Cardiac septum (tissue), 1 donor: ENCODE results near the gene TFDP1. TPM values are rescaled to one million over a fixed set of nuclear protein-coding genes. Genes with fewer than 3 reads are reported as not detected.
A peak's percentile ranks its signal among the peaks of the same experiment; 100 is the strongest.

ENCODE experiments used
- DNase-seq: peaks from one replicate; pipeline ENCODE4 v3.0.0-alpha.2; 2020; ENCODE audit warnings: low spot score
- intact Hi-C: fragments of 100-400 bp; cut with DNase I; formaldehyde crosslinking; loops from one replicate; pipeline ENCODE4 v1.14.0; 2022
- total RNA-seq: library from RNA; stranded (reverse); fragmentation: NEBNext Ultra II Directional; extraction: Animal tissue kit (Norgen Biotek cat#: 25700); gene quantifications from one replicate; pipeline ENCODE4 v1.2.1, GENCODE V29; 2021
- donor health status: DM: no; HTN: no; CAD: no.

TFDP1 gene
- total RNA-seq, 1 donor from 2014 or later: 38.8 TPM

DNA sequence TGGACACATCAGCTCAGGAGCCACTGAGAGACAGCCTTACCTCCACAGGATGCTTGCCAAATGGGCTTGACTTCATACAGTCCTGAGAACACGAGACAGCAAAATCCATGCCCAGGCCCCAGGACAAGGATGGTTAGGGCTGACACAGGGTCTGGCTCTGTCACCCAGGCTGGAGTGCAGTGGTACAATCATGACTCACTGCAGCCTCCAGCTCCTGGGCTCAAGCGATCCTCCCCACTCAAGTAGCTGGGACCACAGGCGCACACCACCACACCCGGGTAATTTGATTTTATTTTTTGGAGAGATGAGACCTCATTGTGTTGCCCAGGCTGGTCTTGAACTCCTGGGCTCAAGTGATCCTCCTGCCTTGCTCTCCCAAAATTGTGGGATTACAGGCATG is 21.0 kb upstream of the TFDP1 start:
- intact Hi-C loops: loop anchor here (2.0 kb wide), 1 partner anchor 105 kb away; no protein-coding TSS in a partner anchor
- peak; percentile 54 for DNase-seq

DNA sequence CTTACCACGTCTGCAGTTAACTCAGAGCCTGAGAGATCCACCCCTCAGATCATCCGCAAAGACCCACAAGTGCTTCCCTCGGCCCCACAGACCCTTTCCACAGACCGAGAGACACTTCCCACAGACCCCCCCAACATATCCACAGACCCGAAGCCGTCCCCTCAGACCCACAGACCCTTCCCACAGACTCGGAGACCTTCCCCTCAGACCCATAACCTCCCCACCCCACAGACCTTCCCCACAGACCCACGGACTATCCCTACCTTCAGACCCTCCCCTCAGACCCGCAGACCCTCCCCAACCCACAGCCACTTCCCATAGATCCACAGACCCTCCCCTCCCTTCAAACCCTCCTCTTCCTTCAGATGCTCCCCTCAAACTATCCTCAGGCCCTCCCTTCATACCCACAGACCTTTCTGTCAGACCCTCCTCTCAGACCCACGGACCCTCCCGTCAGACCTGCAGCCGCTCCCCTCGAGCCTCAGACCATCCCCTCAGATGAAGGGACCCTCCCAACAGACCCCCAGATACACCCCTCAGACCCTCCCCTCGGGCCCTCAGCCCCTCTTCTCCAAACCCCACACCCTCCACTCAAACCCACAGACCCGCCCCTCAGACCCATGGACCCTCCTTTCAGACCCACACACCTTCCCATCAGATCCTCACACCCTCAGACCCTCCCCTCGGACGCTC is 20.1 kb upstream of the TFDP1 start:
- intact Hi-C loops: no loop called here
- peak; percentile 63 for DNase-seq

DNA sequence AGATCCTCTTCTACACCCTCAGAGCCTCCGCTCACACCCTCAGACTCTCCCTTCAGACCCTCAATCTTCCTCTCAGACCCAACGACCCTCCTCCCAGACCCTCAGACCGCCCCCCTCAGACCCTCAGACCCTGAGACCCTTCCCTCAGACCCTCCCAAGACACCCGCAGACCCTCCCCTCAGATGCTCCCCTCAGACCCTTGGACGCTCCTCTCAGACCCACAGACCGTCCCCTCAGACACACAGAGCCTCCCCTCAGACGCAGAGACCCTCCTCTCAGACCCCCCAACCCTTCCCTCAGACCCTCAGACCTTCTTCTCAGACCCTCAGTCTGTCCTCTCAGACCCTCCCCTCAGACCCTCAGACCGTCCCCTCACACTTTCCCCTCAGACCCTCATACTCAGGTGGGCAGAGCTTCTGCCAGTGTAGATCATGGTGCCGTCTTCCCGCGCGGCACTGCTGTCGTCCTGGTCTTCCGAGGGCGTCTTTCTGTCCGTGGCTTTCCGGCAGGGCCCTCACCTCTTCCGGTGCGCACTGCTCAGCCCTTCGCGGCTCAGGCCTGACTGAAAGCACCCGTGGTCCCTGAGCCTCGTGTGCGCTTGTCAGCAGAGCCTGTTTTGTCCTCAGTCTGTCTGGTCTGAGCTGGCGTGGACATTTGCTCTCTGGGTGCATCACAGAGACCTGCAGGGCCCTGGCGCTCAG is 18.9 kb upstream of the TFDP1 start:
- peak; percentile 61 for DNase-seq
- intact Hi-C loops: no loop called here

DNA sequence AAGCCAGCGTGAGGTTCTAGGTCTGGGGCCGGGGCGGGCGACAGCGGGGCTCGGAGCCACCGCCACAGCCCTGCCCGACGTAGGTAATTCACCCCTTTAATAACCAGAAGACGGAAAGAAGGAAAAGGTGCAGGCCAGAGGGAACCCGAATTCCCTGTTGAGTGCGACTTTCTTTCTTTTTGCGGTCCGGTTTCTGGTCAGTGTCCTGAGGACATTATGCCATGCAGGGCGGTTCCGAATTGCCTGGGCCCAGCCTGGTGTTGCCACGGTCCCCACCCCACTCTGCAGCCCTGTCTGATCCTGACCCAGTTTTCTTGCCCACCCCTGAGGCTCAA is 18.4 kb upstream of the TFDP1 start:
- intact Hi-C loops: no loop called here
- no peak for DNase-seq

DNA sequence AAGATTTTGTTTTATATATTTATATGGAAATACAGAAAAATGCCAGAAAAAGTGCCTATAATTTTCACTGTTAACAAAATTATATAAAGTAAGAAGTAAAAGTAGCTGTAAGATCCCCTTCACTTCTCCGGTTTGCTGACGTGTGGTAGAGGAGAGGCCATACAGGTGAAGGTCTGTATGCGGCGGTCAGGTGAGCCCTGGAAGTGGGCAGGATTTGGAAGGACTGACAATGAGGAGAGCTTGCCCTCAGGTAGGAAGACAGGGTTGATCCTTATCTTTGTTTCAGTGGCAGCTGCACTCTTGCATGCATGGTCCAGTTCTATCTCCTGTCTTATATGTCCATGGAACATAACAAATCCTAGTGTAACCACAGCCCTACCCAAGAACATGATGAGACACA is 16.9 kb upstream of the TFDP1 start:
- intact Hi-C loops: no loop called here
- peak; percentile 53 for DNase-seq

DNA sequence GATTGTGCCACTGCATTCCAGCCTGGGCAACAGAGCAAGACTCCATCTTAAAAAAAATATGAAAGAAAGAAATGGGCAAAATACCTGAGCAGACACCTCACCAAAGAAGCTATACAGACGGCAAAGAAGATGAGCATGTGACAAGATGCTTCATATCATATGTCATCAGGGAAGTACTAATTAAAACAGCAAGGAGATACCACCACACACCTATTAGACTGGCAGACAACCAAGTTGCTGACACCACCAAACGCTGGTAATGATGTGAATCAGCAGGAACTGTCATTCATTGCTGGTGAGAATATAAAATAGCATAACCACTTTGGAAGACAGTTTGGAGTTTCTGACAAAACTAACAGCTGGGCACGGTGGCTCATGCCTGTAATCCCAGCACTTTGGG is 11.5 kb upstream of the TFDP1 start:
- intact Hi-C loops: no loop called here
- no peak for DNase-seq

DNA sequence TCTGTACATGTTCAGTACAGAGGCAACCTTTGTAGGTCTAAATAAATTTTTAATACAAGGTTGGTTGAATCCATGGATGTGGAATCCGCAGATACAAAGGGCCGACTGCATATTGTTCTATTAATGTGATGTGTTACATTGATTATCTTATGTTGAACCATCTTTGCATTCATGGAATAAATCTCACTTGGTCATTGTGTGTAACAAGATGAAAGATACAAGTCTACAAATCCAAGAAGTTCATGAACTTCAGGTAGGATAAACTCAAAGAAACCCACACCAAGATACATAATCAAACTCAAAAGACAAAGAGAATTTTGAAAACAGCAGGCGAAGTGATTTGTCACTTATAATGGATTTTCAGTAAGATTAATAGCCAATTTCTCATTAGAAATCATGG is 8.0 kb upstream of the TFDP1 start:
- no peak for DNase-seq
- intact Hi-C loops: no loop called here

DNA sequence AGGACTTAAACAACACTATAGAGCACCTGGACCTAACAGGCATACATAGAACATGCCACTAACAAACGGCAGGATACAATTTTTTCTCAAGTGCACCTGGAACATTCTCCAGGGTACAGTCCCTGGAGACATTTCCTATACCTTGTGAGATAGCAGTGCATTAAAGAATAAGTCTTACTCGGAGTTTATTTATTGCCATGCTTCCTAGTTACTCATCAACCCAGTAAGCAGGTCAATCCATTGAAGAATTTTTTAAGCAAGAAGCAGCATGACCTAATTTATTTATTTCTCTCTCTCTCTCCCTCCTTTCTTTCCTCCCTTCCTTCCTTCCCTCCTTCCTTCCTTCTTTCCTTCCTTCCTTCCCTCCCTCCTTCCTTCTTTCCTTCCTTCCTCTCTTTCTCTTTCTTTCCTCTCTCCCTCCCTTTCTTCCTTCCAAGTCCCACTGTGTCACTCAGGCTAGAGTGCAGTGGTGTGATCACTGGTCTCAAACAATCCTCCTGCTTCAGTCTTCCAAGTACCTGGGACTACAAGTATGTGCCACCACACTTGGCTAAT is 6.6 kb upstream of the TFDP1 start:
- intact Hi-C loops: no loop called here

DNA sequence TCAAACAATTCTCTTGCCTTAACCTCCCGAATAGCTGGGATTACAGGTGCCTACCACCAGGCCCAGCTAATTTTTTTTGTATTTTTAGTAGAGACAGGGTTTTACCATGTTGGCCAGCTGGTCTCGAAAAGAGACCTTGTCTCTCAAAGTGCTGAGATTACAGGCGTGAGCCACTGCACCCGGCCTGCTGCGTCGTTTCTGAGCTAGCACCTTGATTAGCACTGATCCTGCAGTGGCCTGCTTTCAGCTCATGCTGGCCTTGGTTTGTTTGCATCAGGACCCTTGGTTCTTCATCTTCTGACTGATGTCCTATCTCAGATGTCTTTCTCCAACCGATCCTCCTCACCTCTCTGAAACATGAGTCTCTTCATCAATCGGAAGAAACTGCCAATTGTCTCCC is 4.9 kb upstream of the TFDP1 start:
- intact Hi-C loops: no loop called here
- peak; percentile 15 for DNase-seq

More for the DNA sequence above, 6.6 kb upstream of the TFDP1 start:
- DNase-seq: no peak

DNA sequence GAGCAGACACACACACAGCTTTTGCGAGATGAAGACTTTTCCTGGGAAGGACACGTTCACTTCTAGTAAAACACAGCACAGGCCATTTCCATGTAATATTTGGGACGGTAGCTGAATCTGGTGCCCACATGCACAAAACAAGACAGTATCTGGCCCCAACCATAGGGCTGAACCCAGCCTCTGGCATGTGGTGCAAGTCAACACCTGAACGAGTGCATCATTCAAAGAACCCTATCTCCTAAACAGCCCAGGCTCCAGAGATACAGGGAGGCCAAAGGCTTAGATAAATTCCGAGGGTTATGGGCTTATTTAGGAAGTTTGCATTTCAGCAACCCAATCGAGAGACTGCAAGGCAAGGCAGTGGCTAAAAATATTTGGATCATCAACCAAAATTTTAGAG is 2.7 kb upstream of the TFDP1 start:
- intact Hi-C loops: no loop called here

DNA sequence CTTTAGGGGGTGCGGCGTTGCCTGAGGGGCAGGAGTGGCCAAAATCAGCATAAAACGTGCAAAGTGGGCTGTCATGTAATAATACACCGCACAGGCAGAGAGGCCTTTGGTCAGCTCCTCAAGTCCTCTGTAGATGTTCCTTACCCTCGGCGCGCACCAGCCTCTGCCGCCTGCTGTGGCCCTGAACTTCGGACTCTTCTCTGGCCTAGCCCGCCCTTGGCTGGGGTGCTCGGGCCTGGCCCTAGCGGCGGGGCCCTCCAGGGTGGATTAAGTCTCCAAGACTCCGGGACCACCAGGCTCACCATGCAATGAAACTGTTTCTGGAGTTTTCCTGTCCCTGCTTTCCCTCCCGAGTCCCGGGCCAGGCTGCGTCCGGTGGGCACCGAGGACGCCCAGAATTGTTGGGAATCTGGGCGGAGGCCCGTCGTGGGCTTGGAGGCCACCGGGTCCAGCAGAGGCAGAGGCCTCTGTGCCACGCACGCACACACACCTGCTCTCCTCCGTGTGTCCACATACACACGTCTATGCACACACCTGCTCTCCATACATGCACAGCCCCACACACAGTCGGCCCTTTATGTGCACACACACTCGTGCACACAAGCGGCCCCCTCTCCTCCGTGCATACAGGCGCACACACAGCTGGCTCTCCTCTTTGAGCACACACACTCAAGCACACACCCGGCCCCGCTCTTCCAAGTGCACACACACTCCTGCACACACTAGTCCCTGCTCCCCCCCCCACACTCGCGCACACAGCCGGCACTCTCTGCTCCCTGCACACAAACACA is 1.5 kb upstream of the TFDP1 start:
- intact Hi-C loops: no loop called here

More for the DNA sequence above, 2.7 kb upstream of the TFDP1 start:
- DNase-seq: no peak

DNA sequence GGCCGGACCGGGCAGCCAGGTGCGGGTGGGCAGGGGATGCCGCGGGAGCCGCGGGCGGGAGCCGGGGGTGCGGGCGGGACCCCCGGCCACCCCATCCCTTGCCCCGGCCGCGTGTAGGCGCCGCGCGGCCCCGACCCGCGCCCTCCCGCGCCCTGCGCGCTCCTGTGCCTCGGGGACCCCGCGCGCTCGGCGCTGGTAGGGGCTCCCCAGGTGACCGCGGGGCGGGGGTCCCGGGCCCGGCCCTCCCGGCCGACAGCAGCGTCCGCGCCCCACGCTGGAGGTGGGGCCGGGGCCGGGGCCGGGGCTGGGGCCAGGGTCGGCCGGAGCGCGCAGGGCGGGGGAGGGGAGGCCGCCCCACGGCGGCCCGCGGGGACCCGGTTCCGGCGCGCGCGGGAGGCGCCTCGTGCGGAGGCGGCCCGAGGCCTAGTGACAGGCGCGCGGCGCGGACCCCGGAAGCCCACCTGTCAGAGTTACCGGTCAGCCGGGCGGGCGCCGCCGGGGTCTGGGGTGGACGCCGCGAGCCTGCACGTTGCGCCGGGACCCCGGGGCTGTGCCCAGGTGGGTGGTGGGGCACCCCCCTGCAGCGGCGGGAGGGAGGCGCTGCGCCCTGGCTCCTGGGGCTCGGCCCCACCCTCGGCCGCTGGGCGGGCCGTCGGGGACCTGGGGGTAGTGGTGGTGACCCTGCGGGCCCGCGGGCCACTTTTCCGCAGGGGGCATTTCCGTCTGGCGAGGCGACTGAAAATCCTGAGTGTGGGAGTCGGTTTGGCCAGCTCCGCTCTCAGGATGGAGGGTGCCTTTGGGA is 518 bp downstream of the TFDP1 start:
- DNase-seq: peak; percentile 71
- intact Hi-C loops: no loop called here

More for the DNA sequence above, 1.5 kb upstream of the TFDP1 start:
- DNase-seq: peak; percentile 65

DNA sequence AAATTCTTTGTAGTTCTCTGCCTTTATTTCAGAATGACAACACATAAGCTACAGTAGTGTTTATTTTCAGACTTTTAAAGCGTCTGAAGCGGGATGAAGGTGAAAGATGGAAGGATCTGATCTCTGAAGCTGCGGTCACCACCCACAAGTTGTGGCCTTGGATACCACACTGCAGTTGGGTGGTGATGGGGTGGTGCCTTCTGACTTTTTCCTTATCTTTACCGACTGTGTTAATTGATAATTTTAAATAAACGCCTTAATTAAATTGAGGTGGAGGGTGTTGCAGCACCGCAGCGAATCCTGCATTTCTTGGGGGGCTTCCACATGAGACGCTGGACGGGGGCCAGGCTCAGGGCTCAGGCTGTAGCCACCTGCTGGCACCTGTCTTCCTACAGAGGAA is 1.3 kb downstream of the TFDP1 start:
- peak; percentile 44 for DNase-seq
- intact Hi-C loops: no loop called here

DNA sequence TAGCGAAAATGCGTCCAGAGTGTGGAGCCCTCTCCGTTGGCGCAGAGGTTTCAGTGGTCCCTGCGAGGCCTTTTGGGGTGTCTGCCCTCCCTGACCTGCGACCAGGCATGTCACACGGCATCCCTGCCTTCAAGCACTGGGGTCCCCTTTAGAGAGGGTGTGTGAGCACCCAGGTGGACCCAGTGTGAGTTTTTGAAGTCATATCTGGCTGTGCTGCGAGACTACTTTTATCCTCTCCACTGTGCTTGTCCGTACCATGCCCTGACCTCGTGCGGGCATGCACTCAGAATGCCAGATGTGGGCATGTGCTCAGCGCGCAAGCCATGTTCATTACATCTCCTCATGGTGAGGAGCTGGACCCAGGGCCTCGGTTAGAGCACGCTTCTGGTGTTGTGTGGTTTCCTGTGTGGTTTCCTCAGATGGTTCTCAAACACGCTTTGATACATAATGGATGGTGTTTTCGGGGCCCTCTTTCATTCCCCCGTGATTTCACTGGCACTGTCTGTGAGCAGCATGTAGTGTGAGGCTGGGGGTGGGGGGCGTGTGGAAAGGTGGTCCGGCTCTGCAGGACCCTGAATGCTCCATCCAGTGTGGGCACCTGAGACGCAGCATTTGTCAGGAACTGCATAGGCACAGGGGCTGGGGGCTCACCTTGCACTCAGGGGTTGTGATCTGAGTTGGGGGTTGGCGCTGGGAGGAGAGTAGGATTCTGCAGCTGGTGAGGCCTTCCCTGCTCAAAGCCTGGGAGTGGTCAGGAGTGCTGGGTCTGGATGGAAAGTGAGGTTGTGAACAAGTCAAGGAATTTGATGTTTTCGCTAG is 2.3 kb downstream of the TFDP1 start:
- intact Hi-C loops: no loop called here

DNA sequence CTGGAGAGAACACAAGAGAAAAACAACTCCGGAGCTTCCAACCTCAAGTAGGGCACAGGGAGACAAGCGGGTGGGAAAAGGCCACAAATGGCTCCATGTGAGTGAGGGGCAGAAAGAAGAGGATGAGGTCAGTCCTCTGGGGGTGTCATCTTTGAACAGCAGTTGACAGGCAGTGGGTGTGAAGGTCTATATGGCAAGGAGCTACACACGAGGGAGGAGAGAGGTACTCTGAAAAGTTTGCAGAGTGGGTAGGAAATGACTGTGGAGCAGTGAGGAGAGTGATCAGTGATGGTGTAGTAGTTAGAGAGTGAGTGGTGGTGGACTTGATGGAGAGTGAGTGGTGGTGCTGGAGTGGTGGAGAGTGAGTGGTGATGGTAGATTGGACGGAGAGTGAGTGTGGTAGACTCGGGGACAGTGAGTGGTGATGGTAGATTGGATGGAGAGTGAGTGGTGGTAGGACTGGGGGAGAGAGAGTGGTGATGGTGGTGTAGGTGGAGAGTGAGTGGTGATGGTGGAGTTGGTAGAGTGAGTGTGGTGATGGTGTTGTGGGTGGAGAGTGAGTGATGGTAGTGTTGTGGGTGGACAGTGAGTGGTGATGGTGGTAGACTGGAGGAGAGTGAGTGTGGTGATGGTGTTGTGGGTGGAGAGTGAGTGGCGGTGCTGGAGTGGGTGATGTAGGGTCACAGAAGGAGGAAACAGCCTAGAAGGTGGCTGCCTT is 4.0 kb downstream of the TFDP1 start:
- intact Hi-C loops: no loop called here
- peak; percentile 41 for DNase-seq

More for the DNA sequence above, 2.3 kb downstream of the TFDP1 start:
- DNase-seq: peak; percentile 35

DNA sequence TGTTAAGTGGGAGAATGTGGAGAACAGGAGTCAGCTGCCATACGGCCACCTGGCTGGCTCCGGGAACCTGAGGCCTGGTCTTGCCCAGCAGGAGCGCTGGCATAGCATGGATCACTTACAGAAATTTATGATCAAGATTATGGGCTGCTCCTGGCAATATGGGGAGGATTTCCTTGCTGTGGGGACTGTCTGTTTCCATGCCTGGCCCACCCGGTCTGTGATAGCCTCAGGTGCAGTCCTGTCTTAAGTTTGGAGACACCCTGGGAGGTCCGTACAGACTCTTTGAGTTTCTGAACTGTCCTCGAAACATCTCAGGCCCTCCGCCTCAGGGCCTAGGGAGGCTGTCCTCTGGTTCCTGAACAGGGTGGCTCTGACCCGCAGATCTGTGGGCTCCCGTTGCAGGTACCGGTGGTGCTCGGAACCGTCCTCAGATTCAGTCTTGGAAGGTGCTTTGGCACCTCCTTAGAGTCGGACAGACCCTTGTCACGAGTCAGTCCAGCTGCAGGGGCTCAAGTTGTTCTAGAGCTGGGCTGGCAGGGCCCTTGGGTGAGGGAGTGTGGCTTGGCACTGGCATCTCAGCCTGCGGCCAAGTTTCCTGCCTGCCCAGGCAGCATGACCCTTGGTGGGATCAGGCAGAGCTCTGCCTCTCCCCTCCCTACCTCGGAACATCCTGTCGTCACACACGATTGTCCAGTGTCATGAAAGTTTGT is 4.9 kb downstream of the TFDP1 start:
- intact Hi-C loops: no loop called here
- DNase-seq: peak; percentile 75

DNA sequence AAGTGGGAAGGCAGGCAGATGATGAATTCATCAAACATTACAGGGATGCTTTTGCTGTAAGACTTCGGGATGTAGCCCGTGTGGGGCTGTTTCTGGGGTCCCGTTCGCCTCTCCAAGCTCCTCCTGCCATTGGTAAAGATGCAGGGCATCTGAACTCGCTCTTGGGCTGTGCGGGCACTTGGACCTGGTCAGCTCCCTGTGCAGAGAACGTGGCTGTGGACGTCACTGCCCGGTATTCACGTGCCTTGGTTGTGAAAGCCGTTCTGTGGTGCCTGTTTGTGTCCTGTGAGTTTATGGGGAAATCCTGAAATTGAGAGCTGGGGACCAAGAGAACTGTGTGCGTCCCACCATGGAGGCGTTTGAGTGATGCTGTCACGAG is 5.4 kb downstream of the TFDP1 start:
- DNase-seq: peak; percentile 66
- intact Hi-C loops: no loop called here
